Erythroblast (primary cell): ENCODE measurements around the gene TFG.

ENCODE experiments used
- GATA1 ChIP-seq: IDR thresholded peaks from 2 replicates; pipeline ENCODE4 v1.6.1; 2011; ENCODE audit warnings: low read depth, mild to moderate bottlenecking, control low read depth, low read length, moderate library complexity
- POLR2A ChIP-seq: IDR thresholded peaks from 2 replicates; pipeline ENCODE4 v1.6.1; 2011; ENCODE audit warnings: mild to moderate bottlenecking, low read length

GRCh38 chr3:100796556-100796955 lies 87.3 kb downstream of the TFG start:
- no peak for TF ChIP-seq POLR2A
- TF ChIP-seq GATA1 = no peak
